Stimulated activated effector memory CD8-positive, alpha-beta T cell treated with anti-CD3 and anti-CD28 coated beads, Interleukin-12 subunit alpha, Interleukin-12 subunit beta, amount 100 ng/mL, for 72 hours (primary cell): Measurements from ENCODE around the gene CNOT2.

Source experiments
- ATAC-seq: fragments of 150-1000 bp; cut with Tn5 transposase; 2 replicates; pipeline ENCODE4 v1.10.0; 2021
- DNase-seq, 2 donors: peaks; one replicate each; pipeline ENCODE4 v3.0.0; 2021 to 2022; ENCODE audit warnings: low spot score in 2 of 2
- H3K27ac Mint-ChIP-seq: one replicate; pipeline ENCODE4 v1.8.0; 2022; ENCODE audit warnings: mild to moderate bottlenecking, mixed read lengths
- H3K36me3 Mint-ChIP-seq: one replicate; pipeline ENCODE4 v1.8.0; 2022; ENCODE audit warnings: mild to moderate bottlenecking, mixed read lengths
- H3K4me1 Mint-ChIP-seq: one replicate; pipeline ENCODE4 v1.8.0; 2022; ENCODE audit warnings: mixed read lengths
- H3K4me3 Mint-ChIP-seq: one replicate; pipeline ENCODE4 v1.8.0; 2022; ENCODE audit warnings: mild to moderate bottlenecking, mixed read lengths
- H3K9me3 Mint-ChIP-seq: one replicate; pipeline ENCODE4 v1.8.0; 2022; ENCODE audit warnings: mixed read lengths

CNOT2 gene

GRCh38 chr12:70393787-70394499 lies 150.7 kb downstream of the CNOT2 start:
- H3K9me3 Mint-ChIP-seq: peaks cover 3% of the 10 kb centered on the region
- H3K4me1 Mint-ChIP-seq: no peaks in the 10 kb centered on the region
- H3K36me3 Mint-ChIP-seq: no peaks in the 10 kb centered on the region
- no peak overlapping the region for H3K27ac Mint-ChIP-seq
- H3K4me3 Mint-ChIP-seq: no peak overlapping the region
- DNase-seq: no peak
- ATAC-seq: no peak

- no peaks in the 10 kb centered on the region for H3K36me3 Mint-ChIP-seq
- no peak for DNase-seq
- no peak for ATAC-seq
- H3K4me1 Mint-ChIP-seq: no peaks in the 10 kb centered on the region
- H3K27ac Mint-ChIP-seq: no peak overlapping the region
- H3K9me3 Mint-ChIP-seq: no peaks in the 10 kb centered on the region
- H3K4me3 Mint-ChIP-seq: no peak overlapping the region
Observed at GRCh38 chr12:70398002-70398401, 154.8 kb downstream of the CNOT2 start.

GRCh38 chr12:70398862-70399261 lies 155.6 kb downstream of the CNOT2 start:
- Mint-ChIP-seq H3K9me3 (no peaks in the 10 kb centered on the region), H3K4me3 (no peak overlapping the region), H3K27ac (no peak overlapping the region), H3K4me1 (no peaks in the 10 kb centered on the region), H3K36me3 (no peaks in the 10 kb centered on the region)
- no peak for DNase-seq
- ATAC-seq: no peak

GRCh38 chr12:70399311-70399710 lies 156.1 kb downstream of the CNOT2 start:
- Mint-ChIP-seq H3K4me3 (no peak overlapping the region), H3K27ac (no peak overlapping the region), H3K9me3 (no peaks in the 10 kb centered on the region), H3K36me3 (no peaks in the 10 kb centered on the region), H3K4me1 (no peaks in the 10 kb centered on the region)
- ATAC-seq (no peak), DNase-seq (no peak)

- ATAC-seq (no peak), DNase-seq (no peak)
- Mint-ChIP-seq H3K4me1 (no peaks in the 10 kb centered on the region), H3K27ac (no peak overlapping the region), H3K9me3 (no peaks in the 10 kb centered on the region), H3K4me3 (no peak overlapping the region), H3K36me3 (no peaks in the 10 kb centered on the region)
Observed at GRCh38 chr12:70400124-70400523, 156.9 kb downstream of the CNOT2 start.

GRCh38 chr12:70402597-70402996 lies 159.4 kb downstream of the CNOT2 start:
- DNase-seq: no peak
- no peak overlapping the region for H3K27ac Mint-ChIP-seq

GRCh38 chr12:70403826-70404225 lies 160.6 kb downstream of the CNOT2 start:
- H3K9me3 Mint-ChIP-seq: no peaks in the 10 kb centered on the region
- no peak overlapping the region for H3K4me3 Mint-ChIP-seq
- H3K36me3 Mint-ChIP-seq: no peaks in the 10 kb centered on the region
- DNase-seq (no peak), ATAC-seq (no peak)
- no peaks in the 10 kb centered on the region for H3K4me1 Mint-ChIP-seq
- no peak overlapping the region for H3K27ac Mint-ChIP-seq

More at GRCh38 chr12:70402597-70402996, 159.4 kb downstream of the CNOT2 start:
- H3K4me1 Mint-ChIP-seq: no peaks in the 10 kb centered on the region
- H3K36me3 Mint-ChIP-seq: no peaks in the 10 kb centered on the region
- ATAC-seq: no peak
- no peak overlapping the region for H3K4me3 Mint-ChIP-seq
- no peaks in the 10 kb centered on the region for H3K9me3 Mint-ChIP-seq
